Measurements from ENCODE around the gene TMEM59L.

DNA sequence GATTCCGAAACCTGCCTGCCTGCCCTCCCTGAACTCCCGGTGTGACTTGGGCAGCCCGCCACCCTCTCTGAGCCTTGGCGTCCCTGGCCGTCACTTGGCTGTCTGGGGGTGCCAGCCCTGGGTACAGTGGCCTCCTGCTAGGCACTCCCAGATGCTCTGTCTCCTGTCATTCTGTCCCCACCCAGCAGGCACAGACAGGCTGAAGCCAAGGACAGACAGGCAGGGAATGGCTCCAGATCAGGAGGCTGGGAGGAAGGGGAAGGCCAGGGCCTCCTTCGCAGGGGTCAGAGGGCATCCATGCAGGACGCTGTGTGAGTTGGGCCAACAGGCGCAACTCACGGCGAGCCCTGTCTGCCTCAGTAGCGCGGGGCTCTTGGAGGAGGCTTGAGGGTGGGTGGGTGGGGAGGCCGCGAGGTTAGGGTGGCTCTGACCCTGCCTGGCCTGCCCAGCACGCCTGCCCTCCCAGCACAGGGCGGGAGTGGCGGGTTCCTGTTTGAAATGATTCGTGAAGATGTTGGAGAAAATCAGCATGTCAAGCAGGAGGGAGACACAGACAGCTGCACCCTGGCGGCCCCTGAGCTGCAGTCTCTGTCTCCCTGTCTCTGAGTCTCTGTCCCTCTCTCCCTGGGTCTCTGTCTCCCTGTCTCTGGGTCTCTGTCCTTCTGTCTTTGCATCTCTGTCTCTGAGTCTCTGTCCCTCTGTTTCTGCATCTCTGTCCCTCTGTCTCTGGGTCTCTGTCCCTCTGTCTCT is 43.8 kb downstream of the TMEM59L start:
- TF ChIP-seq, protein P1, sequence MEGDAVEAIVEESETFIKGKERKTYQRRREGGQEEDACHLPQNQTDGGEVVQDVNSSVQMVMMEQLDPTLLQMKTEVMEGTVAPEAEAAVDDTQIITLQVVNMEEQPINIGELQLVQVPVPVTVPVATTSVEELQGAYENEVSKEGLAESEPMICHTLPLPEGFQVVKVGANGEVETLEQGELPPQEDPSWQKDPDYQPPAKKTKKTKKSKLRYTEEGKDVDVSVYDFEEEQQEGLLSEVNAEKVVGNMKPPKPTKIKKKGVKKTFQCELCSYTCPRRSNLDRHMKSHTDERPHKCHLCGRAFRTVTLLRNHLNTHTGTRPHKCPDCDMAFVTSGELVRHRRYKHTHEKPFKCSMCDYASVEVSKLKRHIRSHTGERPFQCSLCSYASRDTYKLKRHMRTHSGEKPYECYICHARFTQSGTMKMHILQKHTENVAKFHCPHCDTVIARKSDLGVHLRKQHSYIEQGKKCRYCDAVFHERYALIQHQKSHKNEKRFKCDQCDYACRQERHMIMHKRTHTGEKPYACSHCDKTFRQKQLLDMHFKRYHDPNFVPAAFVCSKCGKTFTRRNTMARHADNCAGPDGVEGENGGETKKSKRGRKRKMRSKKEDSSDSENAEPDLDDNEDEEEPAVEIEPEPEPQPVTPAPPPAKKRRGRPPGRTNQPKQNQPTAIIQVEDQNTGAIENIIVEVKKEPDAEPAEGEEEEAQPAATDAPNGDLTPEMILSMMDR (IDR thresholded peaks at IDR 0.05), result no peak
- TF ChIP-seq POLR2A (IDR thresholded peaks at IDR 0.05), result no peak

Measured in body of pancreas (tissue), 4 donors.